ENCODE measurements around the gene RNF227.

DNA sequence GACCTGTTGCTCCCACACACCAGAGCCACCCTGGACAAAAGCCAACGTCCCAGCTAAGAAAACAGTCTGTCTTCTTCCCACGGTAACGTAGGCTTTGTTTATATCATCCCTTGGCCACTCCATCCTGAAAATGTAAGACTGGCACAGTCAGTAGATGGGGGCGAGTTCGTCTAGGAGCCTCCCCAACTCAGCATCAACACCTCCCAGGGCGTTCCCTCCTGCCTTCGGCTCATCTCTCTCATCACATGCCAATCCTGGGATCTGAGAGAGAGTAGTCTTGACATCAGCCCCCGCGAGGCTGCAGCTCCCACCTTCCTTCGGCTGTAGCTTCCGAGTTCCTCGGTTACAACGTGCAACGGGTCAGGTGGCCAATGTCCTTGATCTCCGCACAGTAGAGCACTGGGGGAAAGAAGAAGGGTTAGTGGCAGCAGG is 894 bp downstream of the RNF227 start:
- TF ChIP-seq POLR2A (IDR thresholded peaks at IDR 0.05) = no peak
- TF ChIP-seq, protein P1, sequence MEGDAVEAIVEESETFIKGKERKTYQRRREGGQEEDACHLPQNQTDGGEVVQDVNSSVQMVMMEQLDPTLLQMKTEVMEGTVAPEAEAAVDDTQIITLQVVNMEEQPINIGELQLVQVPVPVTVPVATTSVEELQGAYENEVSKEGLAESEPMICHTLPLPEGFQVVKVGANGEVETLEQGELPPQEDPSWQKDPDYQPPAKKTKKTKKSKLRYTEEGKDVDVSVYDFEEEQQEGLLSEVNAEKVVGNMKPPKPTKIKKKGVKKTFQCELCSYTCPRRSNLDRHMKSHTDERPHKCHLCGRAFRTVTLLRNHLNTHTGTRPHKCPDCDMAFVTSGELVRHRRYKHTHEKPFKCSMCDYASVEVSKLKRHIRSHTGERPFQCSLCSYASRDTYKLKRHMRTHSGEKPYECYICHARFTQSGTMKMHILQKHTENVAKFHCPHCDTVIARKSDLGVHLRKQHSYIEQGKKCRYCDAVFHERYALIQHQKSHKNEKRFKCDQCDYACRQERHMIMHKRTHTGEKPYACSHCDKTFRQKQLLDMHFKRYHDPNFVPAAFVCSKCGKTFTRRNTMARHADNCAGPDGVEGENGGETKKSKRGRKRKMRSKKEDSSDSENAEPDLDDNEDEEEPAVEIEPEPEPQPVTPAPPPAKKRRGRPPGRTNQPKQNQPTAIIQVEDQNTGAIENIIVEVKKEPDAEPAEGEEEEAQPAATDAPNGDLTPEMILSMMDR (IDR thresholded peaks at IDR 0.05) = no peak
- TF ChIP-seq POLR2AphosphoS5 (IDR thresholded peaks at IDR 0.05) = no peak

Data from transverse colon (tissue), 4 donors.